Measurements from ENCODE around the gene KAZN. TPM values are rescaled to one million over a fixed set of nuclear protein-coding genes. Genes with fewer than 3 reads are reported as not detected.

The KAZN gene
- total RNA-seq, 1 donor from 2014 or later: 21.2 TPM

DNA sequence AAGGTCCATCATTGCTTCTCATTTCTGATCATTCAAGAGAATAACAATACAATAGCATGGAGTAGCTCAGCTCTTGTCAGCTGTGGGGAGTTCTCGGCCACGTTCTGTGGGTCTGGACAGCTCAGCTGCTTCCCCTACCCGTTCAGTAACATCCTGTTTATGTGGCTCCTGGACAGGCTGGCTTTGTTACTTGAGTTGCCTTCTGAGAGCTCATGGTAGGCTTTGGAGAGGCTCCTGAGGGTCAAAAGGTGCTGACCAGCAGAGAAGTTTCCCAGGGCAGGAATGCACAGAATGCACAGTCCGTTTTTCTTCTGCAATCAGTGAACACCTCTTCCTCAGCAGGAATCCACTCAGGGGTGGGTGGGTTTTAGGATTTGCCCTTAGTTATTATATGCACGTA, 36.0 kb downstream of the KAZN start:
- no peaks in the 10 kb centered on the region for H3K4me1 ChIP-seq
- H3K27me3 ChIP-seq (ENCODE audit: low read depth): no peaks in the 10 kb centered on the region
- intact Hi-C loops (cut with DNase I): no loop called here
- no peak for ATAC-seq
- no peak for DNase-seq
- no peaks in the 10 kb centered on the region for H3K36me3 ChIP-seq
- TF ChIP-seq, protein P1, sequence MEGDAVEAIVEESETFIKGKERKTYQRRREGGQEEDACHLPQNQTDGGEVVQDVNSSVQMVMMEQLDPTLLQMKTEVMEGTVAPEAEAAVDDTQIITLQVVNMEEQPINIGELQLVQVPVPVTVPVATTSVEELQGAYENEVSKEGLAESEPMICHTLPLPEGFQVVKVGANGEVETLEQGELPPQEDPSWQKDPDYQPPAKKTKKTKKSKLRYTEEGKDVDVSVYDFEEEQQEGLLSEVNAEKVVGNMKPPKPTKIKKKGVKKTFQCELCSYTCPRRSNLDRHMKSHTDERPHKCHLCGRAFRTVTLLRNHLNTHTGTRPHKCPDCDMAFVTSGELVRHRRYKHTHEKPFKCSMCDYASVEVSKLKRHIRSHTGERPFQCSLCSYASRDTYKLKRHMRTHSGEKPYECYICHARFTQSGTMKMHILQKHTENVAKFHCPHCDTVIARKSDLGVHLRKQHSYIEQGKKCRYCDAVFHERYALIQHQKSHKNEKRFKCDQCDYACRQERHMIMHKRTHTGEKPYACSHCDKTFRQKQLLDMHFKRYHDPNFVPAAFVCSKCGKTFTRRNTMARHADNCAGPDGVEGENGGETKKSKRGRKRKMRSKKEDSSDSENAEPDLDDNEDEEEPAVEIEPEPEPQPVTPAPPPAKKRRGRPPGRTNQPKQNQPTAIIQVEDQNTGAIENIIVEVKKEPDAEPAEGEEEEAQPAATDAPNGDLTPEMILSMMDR (IDR thresholded peaks at IDR 0.05): no peak
- H3K4me3 ChIP-seq: no peak overlapping the region
- H3K27ac ChIP-seq: no peak overlapping the region
- H3K9me3 ChIP-seq: no peaks in the 10 kb centered on the region

GRCh38 chr1:14635421-14635820, 36.9 kb downstream of the KAZN start:
- H3K9me3 ChIP-seq: no peaks in the 10 kb centered on the region
- H3K4me3 ChIP-seq: no peak overlapping the region
- DNase-seq: no peak
- intact Hi-C loops (cut with DNase I): no loop called here
- H3K36me3 ChIP-seq: no peaks in the 10 kb centered on the region
- H3K4me1 ChIP-seq: no peaks in the 10 kb centered on the region
- H3K27me3 ChIP-seq (ENCODE audit: low read depth): no peaks in the 10 kb centered on the region
- no peak for ATAC-seq
- H3K27ac ChIP-seq: no peak overlapping the region
- TF ChIP-seq, protein P1 (IDR thresholded peaks at IDR 0.05): no peak

- Histone ChIP-seq H3K27me3 (ENCODE audit: low read depth) (no peaks in the 10 kb centered on the region), H3K4me1 (no peaks in the 10 kb centered on the region), H3K9me3 (no peaks in the 10 kb centered on the region), H3K27ac (no peak overlapping the region), H3K4me3 (no peak overlapping the region), H3K36me3 (no peaks in the 10 kb centered on the region)
- no peak for ATAC-seq
- TF ChIP-seq, protein P1 (IDR thresholded peaks at IDR 0.05): no peak
- no peak for DNase-seq
- intact Hi-C loops (cut with DNase I): no loop called here
Observed at GRCh38 chr1:14636897-14637632, 38.6 kb downstream of the KAZN start.

DNA sequence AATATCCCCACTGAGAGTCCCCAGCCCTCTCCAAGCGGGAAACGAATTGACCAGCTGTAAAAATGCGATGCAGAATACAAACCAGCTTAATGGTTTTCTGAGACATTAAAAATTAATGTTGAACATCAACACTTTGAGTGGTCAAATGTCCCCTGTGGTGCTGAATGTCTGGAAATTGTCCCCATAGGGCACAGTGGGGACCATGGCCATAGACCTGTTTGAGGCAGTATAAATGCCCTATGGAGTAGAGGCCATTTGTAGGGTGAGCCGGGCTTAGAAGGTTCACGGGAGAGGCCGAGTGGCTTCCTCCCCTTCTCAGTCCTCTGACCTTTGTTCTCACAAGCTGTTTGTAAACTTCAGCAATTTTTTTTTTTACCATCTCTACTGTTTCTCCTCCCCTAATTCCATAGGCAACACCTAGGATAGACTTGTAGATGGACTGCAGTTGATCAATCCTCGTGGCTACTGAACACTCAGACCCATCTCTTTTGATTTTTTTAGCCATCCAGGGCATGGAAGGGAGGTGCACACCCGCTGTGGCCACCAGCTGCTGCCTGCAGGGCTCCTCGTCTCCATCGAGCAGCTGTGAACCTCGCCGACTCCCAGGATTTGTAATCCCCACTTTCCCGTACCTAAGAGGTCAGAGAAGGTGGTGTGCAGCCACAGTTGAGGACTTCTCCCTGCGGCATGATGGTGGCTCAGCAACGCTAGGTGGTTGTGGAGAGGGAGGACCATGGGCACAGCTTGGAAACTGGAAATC, 41.0 kb downstream of the KAZN start:
- Histone ChIP-seq H3K36me3 (no peaks in the 10 kb centered on the region), H3K9me3 (no peaks in the 10 kb centered on the region), H3K27me3 (ENCODE audit: low read depth) (no peaks in the 10 kb centered on the region), H3K27ac (no peak overlapping the region), H3K4me3 (no peak overlapping the region), H3K4me1 (no peaks in the 10 kb centered on the region)
- ATAC-seq (no peak), DNase-seq (no peak)
- intact Hi-C loops (cut with DNase I): no loop called here
- TF ChIP-seq, protein P1 (IDR thresholded peaks at IDR 0.05): no peak

DNA sequence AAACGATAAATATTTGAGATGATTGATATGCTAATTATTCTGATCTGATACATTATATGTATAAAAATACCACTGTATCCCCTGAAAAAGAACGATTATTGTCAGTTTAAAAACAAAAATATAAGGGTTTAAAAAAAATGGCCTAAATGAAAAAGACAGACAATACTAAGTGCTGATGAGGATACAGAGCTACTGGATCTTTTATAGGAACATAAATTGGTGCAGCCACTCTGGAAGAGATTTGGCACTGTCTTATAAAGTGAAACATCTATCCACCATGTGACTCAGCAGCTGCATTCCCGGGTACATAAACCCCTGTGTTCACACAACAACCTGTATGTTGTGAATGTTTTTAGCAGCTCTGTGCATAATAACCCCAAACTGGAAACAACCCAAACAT, 44.2 kb downstream of the KAZN start:
- intact Hi-C loops (cut with DNase I): no loop called here
- no peaks in the 10 kb centered on the region for H3K27me3 ChIP-seq (ENCODE audit: low read depth)
- no peak overlapping the region for H3K27ac ChIP-seq
- DNase-seq (no peak), ATAC-seq (no peak)
- TF ChIP-seq, protein P1 (IDR thresholded peaks at IDR 0.05): no peak
- no peak overlapping the region for H3K4me3 ChIP-seq
- H3K36me3 ChIP-seq: no peaks in the 10 kb centered on the region
- H3K9me3 ChIP-seq: peaks cover 7% of the 10 kb centered on the region
- no peaks in the 10 kb centered on the region for H3K4me1 ChIP-seq
